Measurements from ENCODE around the gene ZNF24.

The ZNF24 gene

DNA sequence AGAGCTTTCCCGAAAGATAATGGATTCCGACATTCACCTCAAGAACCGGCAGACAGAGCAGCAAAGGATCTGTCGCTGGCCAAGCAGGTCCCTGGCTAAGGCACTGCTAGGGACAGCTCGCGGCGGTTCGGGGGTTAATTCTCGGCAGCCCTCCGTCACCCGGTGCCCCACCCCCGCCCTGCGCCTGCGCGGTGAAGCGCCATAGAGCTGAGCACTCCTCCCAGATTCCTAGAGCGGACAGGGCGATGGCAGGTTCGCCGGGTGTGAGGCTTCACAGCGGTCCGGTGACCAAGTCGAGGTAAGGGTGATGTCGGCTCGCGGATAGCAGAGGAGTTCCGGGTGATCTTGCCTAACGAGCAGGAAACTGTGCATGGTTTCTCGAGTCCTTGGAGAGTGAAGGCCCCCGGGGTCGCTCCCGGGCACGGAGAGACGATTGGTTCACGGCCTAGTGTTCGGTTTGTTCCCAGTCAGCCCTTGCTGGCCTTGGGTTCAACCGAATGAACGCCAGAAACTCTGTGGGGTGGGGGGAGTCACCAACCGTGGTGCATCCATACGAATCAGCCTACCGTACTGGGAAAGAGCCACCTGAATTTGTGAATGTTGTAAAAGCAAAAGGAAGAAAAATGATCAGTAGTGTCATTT is 54.0 kb downstream of the ZNF24 start, which contains the start of gene ZSCAN30:
Gene ZSCAN30, minus strand, starts transcription at position 136 of the 642 bp plus-strand sequence. CDS start 25,877 bp downstream, outside the sequence.
- peak; percentile 89 for FAIRE-seq

DNA sequence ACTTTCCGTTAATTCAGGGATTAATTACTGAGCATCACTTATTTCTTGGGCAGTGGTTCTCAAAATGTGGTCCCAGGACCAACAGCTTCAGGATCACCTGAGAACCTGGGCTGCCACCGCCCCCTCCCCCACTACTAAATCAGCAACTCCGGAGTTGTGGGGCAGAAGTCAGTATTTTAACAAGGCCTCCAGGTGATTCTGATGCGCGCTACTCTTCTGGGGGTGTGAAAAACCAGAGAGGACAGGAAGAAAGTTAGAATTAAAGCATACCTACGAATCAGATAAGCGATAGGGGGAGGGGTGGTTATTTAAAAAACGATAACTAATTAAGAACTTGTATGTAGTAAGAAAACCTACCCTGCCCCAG is 54.5 kb downstream of the ZNF24 start:
- FAIRE-seq = no peak

DNA sequence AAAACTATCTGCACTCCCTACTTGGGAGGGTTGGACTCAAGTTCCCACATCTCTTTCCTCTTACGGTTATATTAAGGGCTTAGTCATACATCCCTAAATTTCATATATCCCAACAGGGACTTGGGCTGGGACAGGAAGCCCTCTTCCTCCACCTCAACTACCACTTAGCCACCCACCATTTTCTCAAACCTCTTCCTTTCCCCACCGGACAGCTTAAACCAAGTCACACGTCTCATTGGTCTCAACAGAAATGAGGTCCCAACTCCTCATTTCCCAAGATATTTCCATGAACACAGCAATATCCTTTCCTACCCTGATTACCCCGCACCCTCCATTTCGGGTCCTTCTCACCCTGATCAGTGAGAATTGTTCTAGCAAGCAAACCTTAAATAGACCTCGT is 54.9 kb downstream of the ZNF24 start:
- FAIRE-seq = no peak

DNA sequence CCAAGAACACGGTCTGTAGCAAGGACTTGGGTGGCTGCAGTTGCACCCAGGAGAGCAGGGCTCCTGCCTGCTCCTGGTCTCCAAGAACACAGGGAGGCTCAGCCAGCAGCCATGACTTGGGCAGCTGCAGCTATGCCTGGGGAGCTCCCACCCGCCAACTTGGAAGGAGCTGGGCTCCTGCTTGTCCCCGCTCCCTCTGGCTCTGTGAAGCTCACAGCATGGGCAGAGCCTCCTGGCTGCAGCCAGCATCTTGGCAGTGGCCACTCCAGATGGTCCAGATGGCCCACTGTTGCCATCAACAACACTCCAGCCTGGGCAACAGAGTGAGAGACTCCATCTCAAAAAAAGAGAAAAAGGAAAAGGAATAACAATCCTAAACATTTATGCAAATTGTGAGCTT is 59.4 kb downstream of the ZNF24 start:
- no peak for FAIRE-seq

DNA sequence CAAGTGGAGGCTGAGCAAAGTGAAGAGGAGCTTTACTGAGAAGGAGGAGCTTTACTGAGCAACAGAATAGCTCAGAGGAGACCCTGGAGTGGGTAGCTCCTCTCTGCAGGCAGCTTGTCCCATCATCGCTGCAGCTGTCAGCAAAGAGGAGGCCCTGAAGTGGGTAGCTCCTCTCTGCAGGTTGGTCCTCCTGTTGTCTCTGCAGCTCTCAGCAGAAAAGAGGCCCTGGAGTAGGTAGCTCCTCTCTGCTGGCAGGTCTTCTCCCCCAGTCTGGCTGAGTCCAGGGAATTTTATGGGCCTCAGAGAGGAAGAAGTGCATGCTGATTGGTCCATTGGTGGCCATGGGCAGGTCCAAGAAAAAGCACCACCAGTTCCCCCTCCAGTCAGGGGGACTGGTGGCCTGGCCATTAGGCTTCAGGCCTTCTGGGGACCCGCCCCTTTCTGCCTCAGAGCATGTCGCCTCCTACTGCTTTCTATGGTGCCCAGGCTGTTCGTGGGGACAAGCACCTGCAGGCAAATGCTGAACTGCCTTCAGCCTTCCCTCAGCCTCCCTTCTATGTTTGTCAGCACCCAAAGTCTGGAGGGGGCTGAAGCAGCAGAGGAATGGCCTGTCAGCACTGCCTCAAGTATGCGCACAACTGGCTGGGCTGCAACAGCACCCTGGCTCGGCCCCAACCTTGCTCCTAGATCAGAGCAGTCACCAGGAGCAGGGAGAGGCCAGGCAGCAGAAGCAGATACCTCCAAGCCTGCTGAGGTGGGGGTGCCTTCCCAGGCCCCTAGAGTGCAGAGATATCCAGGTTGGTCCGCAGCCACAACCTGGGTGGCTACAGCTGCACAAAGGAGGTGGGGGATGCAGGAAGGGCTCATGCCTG is 60.1 kb downstream of the ZNF24 start:
- FAIRE-seq = no peak

DNA sequence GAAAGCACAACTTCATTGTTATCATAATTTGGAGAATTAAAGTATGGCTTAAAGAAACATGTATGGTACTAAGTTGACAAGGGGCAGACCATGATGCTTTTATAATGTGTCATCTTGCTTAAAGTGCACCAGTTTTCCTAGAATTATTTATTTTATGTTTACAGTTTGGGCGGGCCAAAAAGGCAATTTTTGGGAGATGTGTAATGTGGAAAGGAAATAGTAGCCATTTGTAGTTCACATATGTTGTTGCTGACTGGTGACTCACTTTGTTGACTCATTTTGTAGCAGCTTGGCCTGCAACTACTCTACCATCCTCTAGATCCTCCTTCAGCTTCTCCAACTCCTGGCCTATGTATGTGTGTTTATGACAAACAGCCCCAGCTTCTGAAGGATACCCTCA is 61.9 kb downstream of the ZNF24 start:
- no peak for FAIRE-seq

All from G401.6 (cell line).